Endothelial cell of umbilical vein (primary cell): ENCODE data around the gene BCR. TPM values are rescaled to one million over a fixed set of nuclear protein-coding genes. Genes with fewer than 3 reads are reported as not detected.
"Not testable (repeated sequence)": the region's sequence is repeated elsewhere in the genome, so short reads cannot be mapped to it uniquely, and the experiment has no call there.

Experiments used
- BruUV-seq: library from RNA; stranded (reverse); fragments of 400-500 nt; replicated peaks from 2 replicates; lab custom pipeline; 2021; lab: Mats Ljungman, UMichigan
- CTCF ChIA-PET: fragments of 300-600, 350-600 bp; sonication (Branson Sonifier 250); formaldehyde crosslinking; loops from one replicate; lab custom pipeline; 2021; ENCODE audit warnings: antibody characterized with exemption, inconsistent platforms; lab: Charles Lee
- POLR2A ChIA-PET: fragments of 300-600, 350-600 bp; sonication (Branson Sonifier 250); formaldehyde crosslinking; loops from one replicate; lab custom pipeline; 2021; ENCODE audit warnings: antibody characterized with exemption, inconsistent platforms; lab: Charles Lee
- DNase-seq: peaks from one replicate; pipeline ENCODE4 v3.0.0-alpha.2; 2011; ENCODE audit warnings: low read depth, low spot score
- FAIRE-seq: peaks from 2 replicates; lab custom pipeline; 2011; peaks lifted over from hg19 to GRCh38; lab: Jason Lieb, UNC
- H2AFZ ChIP-seq: 2 replicates; pipeline ENCODE4 v1.6.0; 2012; ENCODE audit warnings: low read depth, low read length, control low read depth, inconsistent platforms
- H3K27ac ChIP-seq: 2 replicates; pipeline ENCODE4 v1.5.1; 2011; ENCODE audit warnings: low read depth, mild to moderate bottlenecking, control low read depth, low read length, moderate library complexity; ENCODE audit not compliant: insufficient read depth
- H3K27me3 ChIP-seq, 2 experiments: 2 replicates each; pipeline versions ENCODE4 v1.6.0 to v1.6.1; 2011; ENCODE audit warnings: low read length in 2 of 2, mixed read lengths in 1 of 2; ENCODE audit not compliant: control insufficient read depth in 2 of 2, insufficient read depth in 2 of 2
- H3K36me3 ChIP-seq, 2 experiments: 2 replicates in 1 of 2; 3 replicates in 1 of 2; pipeline ENCODE4 v1.5.1; 2011; ENCODE audit warnings: low read length in 2 of 2, mild to moderate bottlenecking in 1 of 2, moderate library complexity in 1 of 2; ENCODE audit not compliant: control insufficient read depth in 2 of 2, insufficient read depth in 2 of 2; ENCODE audit errors: extremely low read depth in 1 of 2
- H3K4me1 ChIP-seq: 3 replicates; pipeline ENCODE4 v1.5.1; 2011; ENCODE audit warnings: mild to moderate bottlenecking, low read length; ENCODE audit not compliant: control insufficient read depth, insufficient read depth; ENCODE audit errors: extremely low read depth
- H3K4me2 ChIP-seq: 2 replicates; pipeline ENCODE4 v1.6.1; 2011; ENCODE audit warnings: low read length, control low read depth, mixed read lengths; ENCODE audit not compliant: insufficient read depth
- H3K4me3 ChIP-seq, 3 experiments: fragments of 200-600 bp in 1 of 3; sonication (generic), shearing (Covaris generic) in 1 of 3; replicated peaks in 1 of 3; 2 replicates each; pipeline ENCODE4 v1.5.1; 2011 to 2016; ENCODE audit warnings: control low read depth in 3 of 3, low read length in 3 of 3, mild to moderate bottlenecking in 2 of 3, inconsistent platforms in 1 of 3, low read depth in 1 of 3, moderate library complexity in 1 of 3; ENCODE audit not compliant: insufficient read depth in 1 of 3
- H3K79me2 ChIP-seq: 2 replicates; pipeline ENCODE4 v1.6.0; 2012; ENCODE audit warnings: low read length, inconsistent platforms; ENCODE audit not compliant: control insufficient read depth, insufficient read depth
- H3K9ac ChIP-seq: replicated peaks from 2 replicates; pipeline ENCODE3; 2011; ENCODE audit warnings: low read length, control low read depth; ENCODE audit not compliant: insufficient read depth; ENCODE audit errors: extremely low read depth
- H3K9me1 ChIP-seq: replicated peaks from 3 replicates; pipeline ENCODE4 v1.6.0; 2011; ENCODE audit warnings: mild to moderate bottlenecking, low read length; ENCODE audit not compliant: control insufficient read depth, insufficient read depth; ENCODE audit errors: extremely low read depth
- H3K9me3 ChIP-seq: replicated peaks from 2 replicates; pipeline ENCODE4 v1.5.1; 2012; ENCODE audit warnings: low read length, inconsistent platforms; ENCODE audit not compliant: control insufficient read depth, insufficient read depth
- H4K20me1 ChIP-seq: replicated peaks from 2 replicates; pipeline ENCODE3; 2011; ENCODE audit warnings: mild to moderate bottlenecking, low read length; ENCODE audit not compliant: control insufficient read depth, insufficient read depth; ENCODE audit errors: extremely low read depth
- CTCF ChIP-seq, 2 donors: IDR thresholded peaks; 1 replicate in 1 of 2; 2 replicates in 1 of 2; pipeline ENCODE4 v1.5.1; 2011; ENCODE audit warnings: low read length in 2 of 2, mild to moderate bottlenecking in 2 of 2, moderate library complexity in 2 of 2, control low read depth in 1 of 2, inconsistent platforms in 1 of 2, low read depth in 1 of 2; ENCODE audit not compliant: insufficient read depth in 1 of 2; ENCODE audit errors: extremely low read depth in 1 of 2
- EZH2 ChIP-seq: IDR thresholded peaks from 2 replicates; pipeline ENCODE4 v1.6.1; 2012; ENCODE audit warnings: borderline replicate concordance, low read depth, mild to moderate bottlenecking, moderate library complexity, low read length, inconsistent platforms; ENCODE audit not compliant: severe bottlenecking
- FOS ChIP-seq: IDR thresholded peaks from 2 replicates; pipeline ENCODE4 v1.6.1; 2011; ENCODE audit warnings: mild to moderate bottlenecking, low read length, moderate library complexity, borderline replicate concordance; ENCODE audit not compliant: insufficient read depth
- JUN ChIP-seq: IDR thresholded peaks from 2 replicates; pipeline ENCODE4 v1.6.1; 2011; ENCODE audit warnings: borderline replicate concordance, low read depth; ENCODE audit not compliant: insufficient read length, insufficient read depth
- MAX ChIP-seq: IDR thresholded peaks from 2 replicates; pipeline ENCODE4 v1.6.1; 2011; ENCODE audit not compliant: insufficient read depth, insufficient read length
- MYC ChIP-seq: IDR thresholded peaks from one replicate; pipeline ENCODE4 v1.6.1; 2011; ENCODE audit warnings: mild to moderate bottlenecking, low read depth, low read length
- POLR2A ChIP-seq: IDR thresholded peaks from 2 replicates; pipeline ENCODE4 v1.6.1; 2012; ENCODE audit warnings: low read depth, mild to moderate bottlenecking, control low read depth, low read length
- POLR2AphosphoS5 ChIP-seq: IDR thresholded peaks from 2 replicates; pipeline ENCODE4 v1.6.1; 2012; ENCODE audit warnings: low read depth, mild to moderate bottlenecking, control low read depth, low read length, moderate library complexity; ENCODE audit not compliant: insufficient read depth
- dilution Hi-C: fragments of 300-500 bp; cut with MboI; formaldehyde crosslinking; loops from one replicate; pipeline ENCODE4 v1.15.0; 2019; ENCODE audit warnings: low sequenced_read_pairs; ENCODE audit not compliant: extremely low pct_ligation_motif_present
- intact Hi-C: fragments of 100-400 bp; cut with micrococcal nuclease; formaldehyde crosslinking; loops from one replicate; pipeline ENCODE4 v1.10.0; 2022
- polyA plus RNA-seq, 4 experiments: library from polyadenylated mRNA; depleted of rRNA in 3 of 4; stranded (reverse) in 3 of 4; unstranded in 1 of 4; fragments of >200 nt; gene quantifications; 2 replicates each; pipeline versions ENCODE4 v1.2.1 to v1.2.3, GENCODE V29; 2011 to 2012; ENCODE audit warnings: missing spikeins in 1 of 4
- total RNA-seq: library from RNA; stranded (reverse); gene quantifications from 2 replicates; pipeline ENCODE4 v1.2.3, GENCODE V29; 2021

Gene BCR
- total and polyA plus RNA-seq, 2 donors (not counting 3 experiments of a cell fraction or from before 2014, with no cell fraction given): 129 to 141 TPM

GRCh38 chr22:23132376-23133091, 47.8 kb upstream of the BCR start:
- POLR2A ChIA-PET: no interaction called here
- Histone ChIP-seq H4K20me1 (no peaks in the 10 kb centered on the region), H3K4me3 (no peak overlapping the region), H3K9me3 (no peaks in the 10 kb centered on the region), H2AFZ (no peak overlapping the region), H3K4me1 (no peaks in the 10 kb centered on the region), H3K27ac (no peak overlapping the region), H3K9ac (no peak overlapping the region), H3K36me3 (no peaks in the 10 kb centered on the region), H3K27me3 (peaks cover 3 to 4% of the 10 kb centered on the region in 2 experiments), H3K9me1 (no peaks in the 10 kb centered on the region), H3K4me2 (no peak overlapping the region), H3K79me2 (no peaks in the 10 kb centered on the region)
- DNase-seq (no peak), FAIRE-seq (no peak)
- no TSS peak for BruUV-seq
- CTCF ChIA-PET: interaction anchor here (0.6 to 15.6 kb wide), 6 partner anchors 149 to 344 kb away, joined by 3 to 401 read pairs (median 4); no protein-coding TSS in a partner anchor
- intact Hi-C loops (no loop called here), dilution Hi-C loops (no loop called here)
- TF ChIP-seq POLR2AphosphoS5 (no peak), POLR2A (no peak)

- Histone ChIP-seq H3K9ac (no peak overlapping the region), H3K79me2 (no peaks in the 10 kb centered on the region), H3K4me2 (no peak overlapping the region), H4K20me1 (no peaks in the 10 kb centered on the region), H3K9me1 (no peaks in the 10 kb centered on the region), H3K27me3 (peaks cover 3 to 4% of the 10 kb centered on the region in 2 experiments), H2AFZ (no peak overlapping the region), H3K4me3 (no peak overlapping the region), H3K27ac (no peak overlapping the region), H3K9me3 (no peaks in the 10 kb centered on the region), H3K4me1 (peaks cover 3% of the 10 kb centered on the region), H3K36me3 (no peaks in the 10 kb centered on the region)
- no TSS peak for BruUV-seq
- DNase-seq (no peak), FAIRE-seq (no peak)
- intact Hi-C loops: no loop called here
- ChIA-PET POLR2A (no interaction called here), CTCF (interaction anchor here (15.6 kb wide), 1 partner anchor 175 kb away, joined by 401 read pairs; no protein-coding TSS in a partner anchor)
- dilution Hi-C loops: no loop called here
- TF ChIP-seq POLR2A: no peak
- TF ChIP-seq EZH2: no peak
- no peak for TF ChIP-seq CTCF (IDR thresholded peaks at IDR 0.05; ENCODE audit: extremely low read depth in 1 of 2, insufficient read depth in 1 of 2, low read depth in 1 of 2, low read length in 2 of 2)
- TF ChIP-seq JUN: no peak
- TF ChIP-seq FOS: no peak
- TF ChIP-seq MAX: no peak
- TF ChIP-seq MYC: no peak
- TF ChIP-seq POLR2AphosphoS5: no peak
These were observed 46.4 kb upstream of the BCR start for GRCh38 chr22:23133922-23134321.

- BruUV-seq, H3K36me3 ChIP-seq, POLR2A ChIA-PET, H3K27me3 ChIP-seq, H3K9ac ChIP-seq, FAIRE-seq, DNase-seq, H3K4me1 ChIP-seq, H3K27ac ChIP-seq, H2AFZ ChIP-seq, H3K79me2 ChIP-seq, H4K20me1 ChIP-seq, H3K4me3 ChIP-seq, intact Hi-C loops, H3K9me3 ChIP-seq, dilution Hi-C loops, H3K4me2 ChIP-seq, H3K9me1 ChIP-seq: not testable (repeated sequence)
- CTCF ChIA-PET: interaction anchor here (1.8 kb wide), 1 partner anchor 180 kb away, joined by 5 read pairs; no protein-coding TSS in a partner anchor
These were observed 43.3 kb upstream of the BCR start for GRCh38 chr22:23136991-23137390.
